HepG2 (cell line): Measurements from ENCODE around the gene NALCN. TPM values are rescaled to one million over a fixed set of nuclear protein-coding genes. Genes with fewer than 3 reads are reported as not detected.

Source experiments
- ATAC-seq: fragments of 200-7000 bp; cut with Tn5 transposase; 3 replicates; pipeline ENCODE4 v1.9.1; 2020; ENCODE audit warnings: mild to moderate bottlenecking, moderate library complexity
- BruUV-seq: library from RNA; stranded (reverse); fragments of 400-500 nt; replicated peaks from 2 replicates; lab custom pipeline; 2021; lab: Mats Ljungman, UMichigan
- CTCF ChIA-PET: fragments of 300-600 bp; formaldehyde crosslinking; extraction: SDS; loops from one replicate; lab custom pipeline; 2021; ENCODE audit warnings: low total read pairs, inconsistent platforms, low intra/inter-chr PET ratio; lab: Yijun Ruan, JAX
- POLR2A ChIA-PET: fragments of 350-600 bp; sonication (Branson Sonifier 250); formaldehyde crosslinking; loops from one replicate; lab custom pipeline; 2020; ENCODE audit warnings: antibody characterized with exemption, inconsistent platforms; lab: Yijun Ruan, JAX
- DNase-seq: peaks from one replicate; pipeline ENCODE4 v3.0.0-alpha.2; 2015; ENCODE audit warnings: low spot score
- FAIRE-seq: peaks from 3 replicates; lab custom pipeline; 2011; peaks lifted over from hg19 to GRCh38; lab: Jason Lieb, UNC
- H2AFZ ChIP-seq: one replicate; pipeline ENCODE4 v1.6.1; 2011; ENCODE audit warnings: low read length, inconsistent platforms
- H3K27ac ChIP-seq: fragments of 300-600 bp; 3 replicates; pipeline ENCODE4 v1.8.0; 2011; ENCODE audit warnings: mixed run types, mild to moderate bottlenecking, mixed read lengths, low read length, inconsistent platforms; ENCODE audit not compliant: insufficient read depth; ENCODE audit errors: extremely low read length
- H3K27me3 ChIP-seq, 2 experiments: fragments of 200-600 bp in 1 of 2; 2 replicates in 1 of 2; 3 replicates in 1 of 2; pipeline versions ENCODE4 v1.6.0 to v1.8.0; 2011; ENCODE audit warnings: low read length in 2 of 2, mild to moderate bottlenecking in 2 of 2, moderate library complexity in 2 of 2, inconsistent platforms in 1 of 2; ENCODE audit not compliant: insufficient read depth in 2 of 2, control insufficient read depth in 1 of 2
- H3K36me3 ChIP-seq, 2 experiments: fragments of 200-600 bp in 1 of 2; replicated peaks in 1 of 2; 2 replicates in 1 of 2; 3 replicates in 1 of 2; pipeline versions ENCODE4 v1.5.1 to v1.8.0; 2011; ENCODE audit warnings: low read length in 2 of 2, inconsistent platforms in 1 of 2; ENCODE audit not compliant: insufficient read depth in 2 of 2, control insufficient read depth in 1 of 2
- H3K4me1 ChIP-seq: 2 replicates; pipeline ENCODE4 v1.5.1; 2012; ENCODE audit warnings: low read length, inconsistent platforms; ENCODE audit not compliant: insufficient read depth
- H3K4me2 ChIP-seq: 2 replicates; pipeline ENCODE4 v1.6.0; 2011; ENCODE audit warnings: low read depth, low read length, inconsistent platforms
- H3K4me3 ChIP-seq, 3 experiments: fragments of 200-600 bp in 1 of 3; sonication (generic), shearing (Covaris generic) in 1 of 3; replicated peaks in 1 of 3; 2 replicates each; pipeline ENCODE4 v1.5.1; 2011 to 2016; ENCODE audit warnings: low read length in 3 of 3, inconsistent platforms in 2 of 3, low read depth in 2 of 3, mild to moderate bottlenecking in 2 of 3, control low read depth in 1 of 3, mixed read lengths in 1 of 3; ENCODE audit not compliant: insufficient read depth in 1 of 3
- H3K79me2 ChIP-seq: one replicate; pipeline ENCODE4 v1.6.1; 2011; ENCODE audit warnings: low read length, inconsistent platforms; ENCODE audit not compliant: insufficient read depth
- H3K9ac ChIP-seq: 2 replicates; pipeline ENCODE4 v1.6.0; 2011; ENCODE audit warnings: mild to moderate bottlenecking, low read depth, low read length, inconsistent platforms; ENCODE audit not compliant: insufficient read depth
- H3K9me3 ChIP-seq: 2 replicates; pipeline ENCODE4 v1.5.1; 2012; ENCODE audit warnings: mild to moderate bottlenecking, low read length
- H4K20me1 ChIP-seq: 2 replicates; pipeline ENCODE4 v1.6.0; 2011; ENCODE audit warnings: inconsistent platforms, mild to moderate bottlenecking, low read length, moderate library complexity; ENCODE audit not compliant: insufficient read depth
- BRD4 ChIP-seq: sonication (generic); formaldehyde crosslinking; IDR thresholded peaks from 2 replicates; pipeline ENCODE4 v1.4.0; 2020; ENCODE audit warnings: missing genetic modification reagents
- CBX5 ChIP-seq: sonication (generic); formaldehyde crosslinking; IDR thresholded peaks from 2 replicates; pipeline ENCODE4 v1.4.0; 2020; ENCODE audit warnings: missing genetic modification reagents, borderline replicate concordance
- CEBPG ChIP-seq: IDR thresholded peaks from 2 replicates; pipeline ENCODE4 v1.6.1; 2016
- CREBL2 ChIP-seq: sonication (generic); formaldehyde crosslinking; IDR thresholded peaks from 2 replicates; pipeline ENCODE4 v1.8.1; 2023; ENCODE audit warnings: missing genetic modification reagents, mild to moderate bottlenecking, borderline replicate concordance
- FOXA1 ChIP-seq, 2 experiments: fragments of 450-650 bp in 1 of 2; sonication (generic) in 1 of 2; formaldehyde crosslinking in 1 of 2; IDR thresholded peaks; 2 replicates each; pipeline versions ENCODE4 v1.4.0 to v1.6.1; 2016 to 2020; ENCODE audit warnings: missing genetic modification reagents in 1 of 2
- SMAD1 ChIP-seq: sonication (generic); formaldehyde crosslinking; IDR thresholded peaks from 2 replicates; pipeline ENCODE4 v1.4.0; 2020; ENCODE audit warnings: missing genetic modification reagents, low read depth, mild to moderate bottlenecking, borderline replicate concordance
- SMYD3 ChIP-seq: sonication (generic); formaldehyde crosslinking; IDR thresholded peaks from 2 replicates; pipeline ENCODE4 v1.8.1; 2023; ENCODE audit warnings: mild to moderate bottlenecking, missing genetic modification reagents
- TBP ChIP-seq: sonication (generic); formaldehyde crosslinking; IDR thresholded peaks from 2 replicates; pipeline ENCODE4 v1.5.0; 2020; ENCODE audit warnings: missing genetic modification reagents
- TEAD2 ChIP-seq: sonication (generic); formaldehyde crosslinking; IDR thresholded peaks from 2 replicates; pipeline ENCODE4 v1.9.0; 2021; ENCODE audit warnings: missing genetic modification reagents
- ZBTB26 ChIP-seq: IDR thresholded peaks from 2 replicates; pipeline ENCODE4 v1.6.1; 2016; ENCODE audit warnings: missing compliant biosample characterization, missing genetic modification reagents, borderline replicate concordance
- ZNF224 ChIP-seq: sonication (generic); formaldehyde crosslinking; IDR thresholded peaks from 2 replicates; pipeline ENCODE4 v1.5.0; 2020; ENCODE audit warnings: mild to moderate bottlenecking, missing genetic modification reagents
- ZNF276 ChIP-seq: sonication (generic); formaldehyde crosslinking; IDR thresholded peaks from 2 replicates; pipeline ENCODE4 v1.4.0; 2020; ENCODE audit warnings: mild to moderate bottlenecking, low read depth, missing genetic modification reagents
- ZNF468 ChIP-seq: sonication (generic); formaldehyde crosslinking; IDR thresholded peaks from 2 replicates; pipeline ENCODE4 v1.8.0; 2022; ENCODE audit warnings: mild to moderate bottlenecking, moderate library complexity, missing genetic modification reagents
- ZNF501 ChIP-seq: sonication (generic); formaldehyde crosslinking; IDR thresholded peaks from 2 replicates; pipeline ENCODE4 v1.5.1; 2020; ENCODE audit warnings: mild to moderate bottlenecking, moderate library complexity, missing genetic modification reagents
- ZNF572 ChIP-seq: sonication (generic); formaldehyde crosslinking; IDR thresholded peaks from 2 replicates; pipeline ENCODE4 v1.5.1; 2020; ENCODE audit warnings: mild to moderate bottlenecking, missing genetic modification reagents
- ZNF7 ChIP-seq: IDR thresholded peaks from 2 replicates; pipeline ENCODE4 v1.6.1; 2016; ENCODE audit warnings: missing biosample characterization, missing genetic modification reagents
- ZSCAN20 ChIP-seq: sonication (generic); formaldehyde crosslinking; IDR thresholded peaks from 2 replicates; pipeline ENCODE4 v1.4.0; 2020; ENCODE audit warnings: missing genetic modification reagents, mild to moderate bottlenecking, borderline replicate concordance
- WGBS: methylation state at CpG from one replicate; pipeline ENCODE4 v1.1.6; 2017; ENCODE audit warnings: low lambda C conversion rate; 5-methylcytosine and 5-hydroxymethylcytosine counted together
- in situ Hi-C: cut with HindIII; loops from 2 replicates; pipeline ENCODE4 v1.10.0; 2017; ENCODE audit warnings: low pct_unique_long_range_greater_than_20kb; ENCODE audit not compliant: extremely low pct_ligation_motif_present
- intact Hi-C: fragments of 100-400 bp; cut with micrococcal nuclease; formaldehyde crosslinking; loops from one replicate; pipeline ENCODE4 v1.10.0; 2022; ENCODE audit not compliant: unreplicated experiment
- polyA plus RNA-seq, 8 experiments: library from polyadenylated mRNA; depleted of rRNA in 3 of 8; stranded (reverse) in 7 of 8; unstranded in 1 of 8; fragments of >200 nt; fragmentation: Illumina TruSeq in 4 of 8; extraction: Trizol in 4 of 8; gene quantifications; 2 replicates each; pipeline versions ENCODE4 v1.2.1 to v1.2.3, GENCODE V29; 2011 to 2016; ENCODE audit warnings: low read depth in 4 of 8, missing spikeins in 1 of 8, mixed read lengths in 1 of 8; ENCODE audit not compliant: insufficient read depth in 1 of 8
- total RNA-seq, 5 experiments: library from RNA; depleted of rRNA; stranded (reverse); fragments of >200 nt; fragmentation: Illumina TruSeq; extraction: Trizol; gene quantifications; 2 replicates each; pipeline ENCODE4 v1.2.3, GENCODE V29; 2016; ENCODE audit warnings: low read depth in 1 of 5

Gene NALCN
- total and polyA plus RNA-seq, 2 of the 13 experiments (the other 11 are each of a cell fraction or from before 2014, with no cell fraction given), result not detected

- no peak overlapping the region for H3K27ac ChIP-seq
- H3K9me3 ChIP-seq, result no peaks in the 10 kb centered on the region
- BruUV-seq, result no TSS peak
- FAIRE-seq, result no peak
- H3K79me2 ChIP-seq, result no peaks in the 10 kb centered on the region
- no peaks in the 10 kb centered on the region for H3K27me3 ChIP-seq
- H3K36me3 ChIP-seq, result no peaks in the 10 kb centered on the region
- H2AFZ ChIP-seq, result no peak overlapping the region
- H4K20me1 ChIP-seq, result no peaks in the 10 kb centered on the region
- no peak for ATAC-seq
- no peak overlapping the region for H3K4me3 ChIP-seq
- ChIA-PET CTCF (no interaction called here), POLR2A (no interaction called here)
- no peak for TF ChIP-seq SMAD1 (CRISPR knock-in tag)
- no peak for TF ChIP-seq ZNF224 (CRISPR knock-in tag)
- no peak for TF ChIP-seq FOXA1 (IDR thresholded peaks at IDR 0.05)
- TF ChIP-seq FOXA1 (CRISPR knock-in tag; IDR thresholded peaks at IDR 0.05), result no peak
- no peak for TF ChIP-seq ZNF501 (CRISPR knock-in tag)
- no peak for TF ChIP-seq ZNF572
- TF ChIP-seq TBP (CRISPR knock-in tag), result no peak
- no peak for TF ChIP-seq ZSCAN20 (CRISPR knock-in tag)
- no peak for TF ChIP-seq CREBL2
- no peak for TF ChIP-seq TEAD2 (CRISPR knock-in tag)
- in situ Hi-C loops, result no loop called here
- H3K9ac ChIP-seq, result no peak overlapping the region
- intact Hi-C loops, result no loop called here
- DNase-seq, result no peak
- no peak overlapping the region for H3K4me2 ChIP-seq
- 1% methylated on average over 3 of the region's 3 CpGs for whole genome bisulfite sequencing
- no peaks in the 10 kb centered on the region for H3K4me1 ChIP-seq
Measured at GRCh38 chr13:101265934-101266333, 150.4 kb downstream of the NALCN start.

GRCh38 chr13:101264931-101265330 is 151.4 kb downstream of the NALCN start:
- ChIA-PET CTCF (no interaction called here), POLR2A (no interaction called here)
- WGBS, result 0% methylated on average over 2 of the region's 2 CpGs
- no peak overlapping the region for H3K9ac ChIP-seq
- no peak overlapping the region for H3K4me3 ChIP-seq
- no peak overlapping the region for H2AFZ ChIP-seq
- no peaks in the 10 kb centered on the region for H3K79me2 ChIP-seq
- in situ Hi-C loops (no loop called here), intact Hi-C loops (no loop called here)
- DNase-seq (no peak), ATAC-seq (no peak), FAIRE-seq (no peak)
- no peak overlapping the region for H3K4me2 ChIP-seq
- H3K36me3 ChIP-seq, result no peaks in the 10 kb centered on the region
- no TSS peak for BruUV-seq
- no peaks in the 10 kb centered on the region for H3K27me3 ChIP-seq
- no peaks in the 10 kb centered on the region for H4K20me1 ChIP-seq
- no peak overlapping the region for H3K27ac ChIP-seq
- no peaks in the 10 kb centered on the region for H3K9me3 ChIP-seq
- H3K4me1 ChIP-seq, result no peaks in the 10 kb centered on the region
- TF ChIP-seq ZNF468, result no peak
- TF ChIP-seq CBX5, result no peak
- TF ChIP-seq CEBPG (CRISPR knock-in tag), result no peak
- no peak for TF ChIP-seq ZBTB26 (CRISPR knock-in tag)
- no peak for TF ChIP-seq ZNF276
- no peak for TF ChIP-seq SMYD3 (CRISPR knock-in tag)
- no peak for TF ChIP-seq ZNF7 (CRISPR knock-in tag)
- no peak for TF ChIP-seq BRD4 (CRISPR knock-in tag)
